RWPE1 (cell line): ENCODE results near the gene KCNIP1.

Experiments used
- CTCF ChIA-PET: fragments of 350-600 bp; sonication (Branson Sonifier 250); formaldehyde crosslinking; extraction: SDS; loops from one replicate; lab custom pipeline; 2021; lab: Yijun Ruan, JAX
- POLR2A ChIA-PET: fragments of 400-600 bp; formaldehyde crosslinking; extraction: SDS; loops from one replicate; lab custom pipeline; 2020; ENCODE audit warnings: antibody characterized with exemption; ENCODE audit not compliant: low non-redundant PET; lab: Yijun Ruan, JAX
- DNase-seq: peaks from one replicate; pipeline ENCODE4 v3.0.0; 2012; ENCODE audit warnings: low spot score
- H3K27ac ChIP-seq: fragments of 450-650 bp; 2 replicates; pipeline ENCODE4 v1.5.1; 2017
- TF ChIP-seq, protein P1 (sequence below): fragments of 450-650 bp; conservative IDR thresholded peaks from 2 replicates; pipeline ENCODE4 v1.5.1; 2017; ENCODE audit warnings: low read depth, mild to moderate bottlenecking

KCNIP1 gene

GRCh38 chr5:170651604-170652277 is 147.9 kb downstream of the KCNIP1 start:
- no peak for DNase-seq
- TF ChIP-seq, protein P1, sequence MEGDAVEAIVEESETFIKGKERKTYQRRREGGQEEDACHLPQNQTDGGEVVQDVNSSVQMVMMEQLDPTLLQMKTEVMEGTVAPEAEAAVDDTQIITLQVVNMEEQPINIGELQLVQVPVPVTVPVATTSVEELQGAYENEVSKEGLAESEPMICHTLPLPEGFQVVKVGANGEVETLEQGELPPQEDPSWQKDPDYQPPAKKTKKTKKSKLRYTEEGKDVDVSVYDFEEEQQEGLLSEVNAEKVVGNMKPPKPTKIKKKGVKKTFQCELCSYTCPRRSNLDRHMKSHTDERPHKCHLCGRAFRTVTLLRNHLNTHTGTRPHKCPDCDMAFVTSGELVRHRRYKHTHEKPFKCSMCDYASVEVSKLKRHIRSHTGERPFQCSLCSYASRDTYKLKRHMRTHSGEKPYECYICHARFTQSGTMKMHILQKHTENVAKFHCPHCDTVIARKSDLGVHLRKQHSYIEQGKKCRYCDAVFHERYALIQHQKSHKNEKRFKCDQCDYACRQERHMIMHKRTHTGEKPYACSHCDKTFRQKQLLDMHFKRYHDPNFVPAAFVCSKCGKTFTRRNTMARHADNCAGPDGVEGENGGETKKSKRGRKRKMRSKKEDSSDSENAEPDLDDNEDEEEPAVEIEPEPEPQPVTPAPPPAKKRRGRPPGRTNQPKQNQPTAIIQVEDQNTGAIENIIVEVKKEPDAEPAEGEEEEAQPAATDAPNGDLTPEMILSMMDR, result no peak
- H3K27ac ChIP-seq, result no peak overlapping the region
- ChIA-PET POLR2A (no interaction called here), CTCF (interaction anchor here (0.6 to 1.6 kb wide), 3 partner anchors 9 to 14 kb away, joined by 3 to 4 read pairs (median 3); no protein-coding TSS in a partner anchor)

DNA sequence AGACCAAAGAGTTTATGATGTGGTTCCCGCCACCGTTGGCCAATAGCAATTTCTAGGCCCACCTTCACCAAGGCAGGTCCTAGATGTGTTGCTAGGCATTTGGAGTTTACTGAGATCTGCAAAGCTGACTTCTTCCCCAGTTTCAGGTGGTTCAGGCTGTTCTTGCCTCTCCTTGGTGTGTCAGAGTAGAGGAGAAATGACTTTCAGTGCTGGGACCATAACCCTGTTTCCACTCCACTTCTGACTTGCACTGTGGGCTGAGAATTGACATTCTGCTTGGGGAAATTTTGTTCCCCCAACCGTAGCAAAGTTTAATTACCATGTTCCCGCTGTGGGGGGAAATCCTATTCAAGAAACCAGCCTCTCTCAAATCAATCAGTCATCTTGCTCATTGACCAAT is 151.7 kb downstream of the KCNIP1 start:
- no peak overlapping the region for H3K27ac ChIP-seq
- TF ChIP-seq, protein P1, result no peak
- ChIA-PET CTCF (no interaction called here), POLR2A (no interaction called here)
- no peak for DNase-seq

DNA sequence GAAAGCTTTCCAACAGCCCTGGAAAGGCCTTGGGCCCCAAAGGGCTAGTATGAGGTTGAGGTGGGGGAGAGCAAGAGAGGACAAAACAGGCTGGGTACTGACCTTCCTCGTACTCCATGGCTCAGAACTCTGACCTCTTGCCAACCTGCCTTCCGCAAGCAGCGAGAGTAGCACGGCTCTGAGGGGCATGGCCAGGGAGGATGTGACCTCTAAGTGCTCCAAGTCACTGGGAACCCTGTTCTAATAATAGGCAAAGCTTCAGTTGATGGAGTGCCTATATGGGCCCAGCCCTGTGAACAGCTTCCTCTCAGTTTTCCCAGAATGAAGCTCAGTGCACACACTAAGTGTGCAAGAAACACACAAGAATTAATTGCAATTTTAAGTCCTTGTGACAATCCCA is 152.1 kb downstream of the KCNIP1 start:
- POLR2A ChIA-PET, result no interaction called here
- TF ChIP-seq, protein P1, result no peak
- CTCF ChIA-PET, result no interaction called here
- DNase-seq, result no peak
- H3K27ac ChIP-seq, result no peak overlapping the region

DNA sequence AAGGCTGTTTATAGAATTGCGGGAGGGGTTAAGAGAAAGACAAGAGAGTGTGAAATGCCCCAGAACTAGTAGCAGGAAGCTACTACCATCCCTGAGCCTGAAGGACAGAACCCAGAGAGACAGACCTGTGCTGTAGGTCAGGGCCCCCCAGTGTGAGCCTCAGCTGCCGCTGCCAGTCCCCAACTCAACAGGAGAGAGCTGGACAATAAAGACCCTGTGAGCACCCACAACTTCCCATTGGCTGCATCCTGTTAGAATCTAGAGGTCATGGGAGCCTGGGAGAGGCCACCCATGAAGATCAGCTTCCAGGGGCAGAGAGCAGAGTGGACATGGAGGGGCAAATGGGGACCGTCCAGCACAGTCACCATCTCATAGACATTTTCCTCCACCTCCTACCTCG is 152.5 kb downstream of the KCNIP1 start:
- H3K27ac ChIP-seq, result no peak overlapping the region
- POLR2A ChIA-PET, result no interaction called here
- TF ChIP-seq, protein P1, result no peak
- CTCF ChIA-PET, result no interaction called here
- DNase-seq, result no peak

DNA sequence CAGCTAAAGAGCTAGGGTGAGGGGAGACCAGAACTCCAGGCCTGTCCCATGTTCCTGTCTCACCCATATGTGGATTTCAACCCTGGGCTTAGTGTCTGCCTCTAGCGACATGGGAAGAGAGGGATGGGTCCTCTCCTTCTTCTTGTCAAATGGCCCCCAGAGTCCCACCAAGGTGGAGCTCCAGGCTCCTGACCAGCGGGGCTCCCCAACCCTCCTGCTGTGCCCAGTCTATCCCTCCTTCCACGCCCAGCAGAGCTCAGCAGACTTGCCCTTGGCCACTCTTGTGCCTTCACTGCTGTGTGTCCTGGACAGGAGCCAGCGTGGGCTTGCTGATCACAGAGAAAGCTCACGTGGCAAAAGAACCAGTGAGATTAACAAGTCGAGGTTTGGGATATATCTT is 156.7 kb downstream of the KCNIP1 start:
- ChIA-PET CTCF (interaction anchor here (0.6 kb wide), 2 partner anchors 8 to 20 kb away, joined by 3 read pairs; no protein-coding TSS in a partner anchor), POLR2A (no interaction called here)
- DNase-seq, result no peak

GRCh38 chr5:170662966-170663365 is 159.1 kb downstream of the KCNIP1 start:
- ChIA-PET CTCF (interaction anchor here (0.7 to 1.5 kb wide), 2 partner anchors 24 to 674 kb away, joined by 3 to 6 read pairs; no protein-coding TSS in a partner anchor), POLR2A (no interaction called here)
- TF ChIP-seq, protein P1, result no peak
- H3K27ac ChIP-seq, result no peak overlapping the region
- no peak for DNase-seq

More for the DNA sequence above, 156.7 kb downstream of the KCNIP1 start:
- TF ChIP-seq, protein P1, result no peak
- H3K27ac ChIP-seq, result no peak overlapping the region
